SK-N-SH (cell line): ENCODE data around the gene ABLIM2. TPM values are rescaled to one million over a fixed set of nuclear protein-coding genes. Genes with fewer than 3 reads are reported as not detected.

Experiments used
- CTCF ChIA-PET: fragments of 300-600, 350-600 bp; formaldehyde crosslinking; extraction: SDS; loops from one replicate; lab custom pipeline; 2021; lab: Yijun Ruan, JAX
- POLR2A ChIA-PET: fragments of 350-600 bp; sonication (Branson Sonifier 250); formaldehyde crosslinking; extraction: SDS; loops from one replicate; lab custom pipeline; 2020; ENCODE audit warnings: antibody characterized with exemption, inconsistent platforms; lab: Yijun Ruan, JAX
- DNase-seq: peaks from one replicate; pipeline ENCODE4 v3.0.0; 2012
- H2AFZ ChIP-seq: fragments of 200-600 bp; sonication (generic); 2 replicates; pipeline ENCODE4 v1.8.1; 2016; ENCODE audit warnings: antibody characterized with exemption, mild to moderate bottlenecking, low read depth
- H3F3A ChIP-seq: fragments of 200-600 bp; sonication (generic); replicated peaks from 2 replicates; pipeline ENCODE3; 2016; ENCODE audit warnings: antibody characterized with exemption, mild to moderate bottlenecking; ENCODE audit not compliant: insufficient read depth
- H3K27ac ChIP-seq, 2 experiments: fragments of 200-500 bp in 1 of 2; fragments of 200-600 bp in 1 of 2; sonication (Bioruptor generic) in 1 of 2; sonication (generic), shearing (Covaris generic) in 1 of 2; 2 replicates each; pipeline versions ENCODE4 v1.5.1 to v1.6.1; 2014 to 2016; ENCODE audit warnings: low read depth in 2 of 2, inconsistent platforms in 1 of 2, low read length in 1 of 2, mild to moderate bottlenecking in 1 of 2, mixed read lengths in 1 of 2
- H3K27me3 ChIP-seq: fragments of 200-600 bp; sonication (generic), shearing (Covaris generic); 2 replicates; pipeline ENCODE4 v1.6.1; 2016; ENCODE audit warnings: mixed run types; ENCODE audit not compliant: insufficient read depth
- H3K36me3 ChIP-seq, 2 experiments: fragments of 200-500 bp in 1 of 2; fragments of 200-600 bp in 1 of 2; sonication (Bioruptor generic) in 1 of 2; sonication (generic) in 1 of 2; replicated peaks in 1 of 2; 2 replicates each; pipeline versions ENCODE3 to v1.5.1; 2014 to 2016; ENCODE audit warnings: low read length in 1 of 2, mild to moderate bottlenecking in 1 of 2; ENCODE audit not compliant: insufficient read depth in 2 of 2, control insufficient read depth in 1 of 2
- H3K4me1 ChIP-seq, 2 experiments: fragments of 200-500 bp in 1 of 2; fragments of 200-600 bp in 1 of 2; sonication (Bioruptor generic) in 1 of 2; sonication (generic), shearing (Covaris generic) in 1 of 2; 2 replicates each; pipeline versions ENCODE4 v1.5.1 to v1.6.1; 2014 to 2016; ENCODE audit warnings: low read depth in 1 of 2, low read length in 1 of 2, mixed run types in 1 of 2; ENCODE audit not compliant: insufficient read depth in 2 of 2, control insufficient read depth in 1 of 2
- H3K4me2 ChIP-seq: fragments of 200-600 bp; sonication (generic), shearing (Covaris generic); 2 replicates; pipeline ENCODE4 v1.6.1; 2017; ENCODE audit warnings: mixed run types
- H3K4me3 ChIP-seq, 2 experiments: fragments of 200-500 bp in 1 of 2; fragments of 200-600 bp in 1 of 2; sonication (Bioruptor generic) in 1 of 2; sonication (generic), shearing (Covaris generic) in 1 of 2; 2 replicates each; pipeline versions ENCODE4 v1.5.1 to v1.8.1; 2014 to 2016; ENCODE audit warnings: low read depth in 2 of 2, inconsistent platforms in 1 of 2, low read length in 1 of 2, mild to moderate bottlenecking in 1 of 2, mixed read lengths in 1 of 2, moderate library complexity in 1 of 2
- H3K79me2 ChIP-seq: fragments of 200-600 bp; sonication (generic); 2 replicates; pipeline ENCODE4 v1.8.1; 2017; ENCODE audit warnings: mild to moderate bottlenecking; ENCODE audit not compliant: insufficient read depth
- H3K9ac ChIP-seq: fragments of 200-600 bp; sonication (generic); 2 replicates; pipeline ENCODE4 v1.6.1; 2017; ENCODE audit warnings: mixed run types
- H3K9me2 ChIP-seq: fragments of 200-600 bp; sonication (generic); 2 replicates; pipeline ENCODE4 v1.6.1; 2017; ENCODE audit warnings: mixed run types
- H3K9me3 ChIP-seq: fragments of 200-600 bp; sonication (generic); 2 replicates; pipeline ENCODE4 v1.6.1; 2017; ENCODE audit warnings: mixed run types, mild to moderate bottlenecking, moderate library complexity
- H4K20me1 ChIP-seq: fragments of 200-600 bp; sonication (generic); 2 replicates; pipeline ENCODE4 v1.6.1; 2017; ENCODE audit warnings: mild to moderate bottlenecking, mixed run types; ENCODE audit not compliant: insufficient read depth
- CHD2 ChIP-seq: fragments of 150-350 bp; IDR thresholded peaks from 2 replicates; pipeline ENCODE4 v1.6.1; 2018; ENCODE audit warnings: low read length; ENCODE audit not compliant: partially characterized antibody
- ELF1 ChIP-seq: IDR thresholded peaks from 2 replicates; pipeline ENCODE4 v1.4.0; 2012
- EP300 ChIP-seq, 2 experiments: IDR thresholded peaks; 2 replicates each; pipeline versions ENCODE4 v1.4.0 to v1.6.1; 2012; ENCODE audit warnings: borderline replicate concordance in 1 of 2, low read depth in 1 of 2, low read length in 1 of 2
- FOSL2 ChIP-seq: IDR thresholded peaks from 2 replicates; pipeline ENCODE4 v1.4.0; 2012; ENCODE audit warnings: low read depth, mild to moderate bottlenecking, moderate library complexity, borderline replicate concordance
- FOXJ3 ChIP-seq: sonication (generic); formaldehyde crosslinking; IDR thresholded peaks from 2 replicates; pipeline ENCODE4 v1.5.1; 2020; ENCODE audit warnings: mild to moderate bottlenecking, missing genetic modification reagents
- GATA2 ChIP-seq: sonication (generic); formaldehyde crosslinking; IDR thresholded peaks from 2 replicates; pipeline ENCODE4 v1.5.0; 2020; ENCODE audit warnings: mild to moderate bottlenecking, missing genetic modification reagents
- MEF2A ChIP-seq: IDR thresholded peaks from 2 replicates; pipeline ENCODE4 v1.4.0; 2012; ENCODE audit warnings: low read depth, borderline replicate concordance
- NFIC ChIP-seq: IDR thresholded peaks from 2 replicates; pipeline ENCODE4 v1.4.0; 2012; ENCODE audit warnings: borderline replicate concordance
- POLR2AphosphoS5 ChIP-seq: IDR thresholded peaks from 2 replicates; pipeline ENCODE4 v1.6.1; 2012; ENCODE audit warnings: low read depth, low read length
- RCOR1 ChIP-seq: fragments of 150-350 bp; IDR thresholded peaks from 2 replicates; pipeline ENCODE4 v1.6.1; 2017; ENCODE audit warnings: antibody characterized with exemption, low read length
- REST ChIP-seq: IDR thresholded peaks from 2 replicates; pipeline ENCODE4 v1.6.1; 2012; ENCODE audit warnings: mild to moderate bottlenecking, low read depth, low read length, moderate library complexity
- RFX5 ChIP-seq: IDR thresholded peaks from 2 replicates; pipeline ENCODE4 v1.6.1; 2012; ENCODE audit warnings: mild to moderate bottlenecking, improper control_type of control experiment, low read length
- RXRA ChIP-seq: IDR thresholded peaks from 2 replicates; pipeline ENCODE4 v1.4.0; 2012; ENCODE audit warnings: low read depth, mild to moderate bottlenecking, borderline replicate concordance
- SIN3A ChIP-seq: IDR thresholded peaks from 2 replicates; pipeline ENCODE4 v1.6.1; 2012; ENCODE audit warnings: low read depth, mild to moderate bottlenecking, low read length, moderate library complexity, borderline replicate concordance
- TAF1 ChIP-seq: IDR thresholded peaks from 2 replicates; pipeline ENCODE4 v1.6.1; 2012; ENCODE audit warnings: low read depth, mild to moderate bottlenecking, low read length, moderate library complexity, borderline replicate concordance
- TEAD4 ChIP-seq: IDR thresholded peaks from 2 replicates; pipeline ENCODE4 v1.4.0; 2012; ENCODE audit warnings: mild to moderate bottlenecking, borderline replicate concordance; ENCODE audit not compliant: insufficient read depth
- USF2 ChIP-seq: fragments of 150-350 bp; IDR thresholded peaks from 2 replicates; pipeline ENCODE4 v1.6.1; 2017; ENCODE audit warnings: antibody characterized with exemption, low read length, low read depth, borderline replicate concordance
- ZBTB33 ChIP-seq: IDR thresholded peaks from 2 replicates; pipeline ENCODE4 v1.4.0; 2012; ENCODE audit warnings: low read depth, borderline replicate concordance
- WGBS: methylation state at CpG from one replicate; pipeline ENCODE4 v1.1.6; 2017; ENCODE audit warnings: low lambda C conversion rate; 5-methylcytosine and 5-hydroxymethylcytosine counted together
- polyA plus RNA-seq, 3 experiments: library from polyadenylated mRNA; depleted of rRNA; stranded (reverse); fragments of >200 nt; gene quantifications; 2 replicates each; pipeline ENCODE4 v1.2.3, GENCODE V29; 2012
- TF ChIP-seq, protein P1 (sequence below): fragments of 200-600 bp; sonication (generic); IDR thresholded peaks from 2 replicates; pipeline ENCODE4 v1.6.1; 2017; ENCODE audit warnings: antibody characterized with exemption, mild to moderate bottlenecking, moderate library complexity
- TF ChIP-seq, protein P2 (sequence below): IDR thresholded peaks from 2 replicates; pipeline ENCODE4 v1.4.0; 2012; ENCODE audit warnings: low read depth, borderline replicate concordance

The ABLIM2 gene
- polyA plus RNA-seq, 1 of the 3 experiments (the other 2 are of a cell fraction) = 0.53 TPM

DNA sequence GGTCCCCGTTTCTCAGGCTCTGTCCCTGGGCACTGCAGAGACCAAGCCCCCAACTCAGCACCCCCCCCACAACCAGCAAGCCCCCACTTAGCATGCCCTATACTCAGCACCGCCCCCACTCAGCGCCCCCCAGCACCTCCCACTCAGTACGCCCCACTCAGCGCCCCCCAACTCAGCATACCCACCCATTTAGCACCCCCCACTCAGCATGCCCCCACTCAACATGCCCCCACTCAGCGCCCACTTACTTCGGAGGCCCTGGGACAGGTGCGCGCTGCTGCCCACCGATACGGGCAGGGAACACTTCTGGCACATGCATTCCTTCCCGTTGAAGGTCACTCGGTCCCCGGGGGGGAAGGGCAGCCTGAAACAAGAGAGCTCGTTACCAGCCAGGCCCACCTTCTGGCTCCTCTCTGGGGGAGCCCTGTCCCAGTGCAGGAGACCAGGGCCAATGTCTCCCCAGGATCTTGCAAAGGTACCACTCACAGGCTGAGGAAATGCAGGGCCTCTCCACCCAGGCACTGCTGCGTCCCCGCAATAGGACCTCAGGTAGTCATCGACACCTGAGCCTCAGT, 70.6 kb downstream of the ABLIM2 start:
- TF ChIP-seq ZBTB33 (no peak), RCOR1 (no peak), CHD2 (no peak), SIN3A (no peak), REST (no peak), TEAD4 (no peak), USF2 (no peak), TAF1 (no peak), NFIC (no peak), RXRA (no peak), FOSL2 (no peak), GATA2 (CRISPR knock-in tag) (no peak), RFX5 (no peak), ELF1 (no peak), MEF2A (no peak), FOXJ3 (CRISPR knock-in tag) (no peak), POLR2AphosphoS5 (no peak), EP300 (IDR thresholded peaks at IDR 0.05; ENCODE audit: borderline replicate concordance in 1 of 2, low read depth in 1 of 2, low read length in 1 of 2) (no peak)
- TF ChIP-seq, protein P1, sequence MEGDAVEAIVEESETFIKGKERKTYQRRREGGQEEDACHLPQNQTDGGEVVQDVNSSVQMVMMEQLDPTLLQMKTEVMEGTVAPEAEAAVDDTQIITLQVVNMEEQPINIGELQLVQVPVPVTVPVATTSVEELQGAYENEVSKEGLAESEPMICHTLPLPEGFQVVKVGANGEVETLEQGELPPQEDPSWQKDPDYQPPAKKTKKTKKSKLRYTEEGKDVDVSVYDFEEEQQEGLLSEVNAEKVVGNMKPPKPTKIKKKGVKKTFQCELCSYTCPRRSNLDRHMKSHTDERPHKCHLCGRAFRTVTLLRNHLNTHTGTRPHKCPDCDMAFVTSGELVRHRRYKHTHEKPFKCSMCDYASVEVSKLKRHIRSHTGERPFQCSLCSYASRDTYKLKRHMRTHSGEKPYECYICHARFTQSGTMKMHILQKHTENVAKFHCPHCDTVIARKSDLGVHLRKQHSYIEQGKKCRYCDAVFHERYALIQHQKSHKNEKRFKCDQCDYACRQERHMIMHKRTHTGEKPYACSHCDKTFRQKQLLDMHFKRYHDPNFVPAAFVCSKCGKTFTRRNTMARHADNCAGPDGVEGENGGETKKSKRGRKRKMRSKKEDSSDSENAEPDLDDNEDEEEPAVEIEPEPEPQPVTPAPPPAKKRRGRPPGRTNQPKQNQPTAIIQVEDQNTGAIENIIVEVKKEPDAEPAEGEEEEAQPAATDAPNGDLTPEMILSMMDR = no peak
- TF ChIP-seq, protein P2, sequence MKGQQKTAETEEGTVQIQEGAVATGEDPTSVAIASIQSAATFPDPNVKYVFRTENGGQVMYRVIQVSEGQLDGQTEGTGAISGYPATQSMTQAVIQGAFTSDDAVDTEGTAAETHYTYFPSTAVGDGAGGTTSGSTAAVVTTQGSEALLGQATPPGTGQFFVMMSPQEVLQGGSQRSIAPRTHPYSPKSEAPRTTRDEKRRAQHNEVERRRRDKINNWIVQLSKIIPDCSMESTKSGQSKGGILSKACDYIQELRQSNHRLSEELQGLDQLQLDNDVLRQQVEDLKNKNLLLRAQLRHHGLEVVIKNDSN = no peak
- TF ChIP-seq, all 33 proteins: peak for 0
- Histone ChIP-seq H3K79me2 (no peaks in the 10 kb centered on the region), H3K4me2 (no peak overlapping the region), H3K27me3 (no peaks in the 10 kb centered on the region), H3K27ac (no peak overlapping the region), H2AFZ (no peak overlapping the region), H3K9me3 (peaks cover under 1% of the 10 kb centered on the region; the same call in 1 of the 2 replicates), H3K36me3 (no peaks in the 10 kb centered on the region), H3K9ac (no peak overlapping the region), H3F3A (no peaks in the 10 kb centered on the region), H4K20me1 (no peaks in the 10 kb centered on the region), H3K9me2 (no peaks in the 10 kb centered on the region), H3K4me3 (no peak overlapping the region), H3K4me1 (peaks cover 0 to 9% of the 10 kb centered on the region in 2 experiments; a peak in 1 of 4 replicates)
- ChIA-PET CTCF (interaction anchor here (1.6 kb wide), 1 partner anchor 23 kb away, joined by 5 read pairs; no protein-coding TSS in a partner anchor), POLR2A (no interaction called here)
- 78% methylated on average over 15 of the region's 18 CpGs for WGBS
- no peak for DNase-seq
